Osteoblast (primary cell): ENCODE results near the gene SYT17. TPM values are rescaled to one million over a fixed set of nuclear protein-coding genes. Genes with fewer than 3 reads are reported as not detected.
"Not testable (repeated sequence)": the region's sequence is repeated elsewhere in the genome, so short reads cannot be mapped to it uniquely, and the experiment has no call there.

Experiments used
- DNase-seq: peaks from one replicate; pipeline ENCODE4 v3.0.0; 2011; ENCODE audit warnings: low spot score, mixed read lengths; ENCODE audit not compliant: insufficient read length; ENCODE audit errors: missing footprints
- H2AFZ ChIP-seq: 2 replicates; pipeline ENCODE4 v1.6.0; 2011; ENCODE audit warnings: mild to moderate bottlenecking, low read length
- H3K27ac ChIP-seq: 2 replicates; pipeline ENCODE4 v1.5.1; 2011; ENCODE audit warnings: mild to moderate bottlenecking, low read depth, low read length, moderate library complexity
- H3K27me3 ChIP-seq: 2 replicates; pipeline ENCODE4 v1.6.0; 2012; ENCODE audit warnings: mild to moderate bottlenecking, control low read depth, inconsistent platforms, low read length, moderate library complexity; ENCODE audit not compliant: insufficient read depth
- H3K36me3 ChIP-seq: 2 replicates; pipeline ENCODE4 v1.5.1; 2011; ENCODE audit warnings: mild to moderate bottlenecking, low read length, control low read depth, moderate library complexity; ENCODE audit not compliant: insufficient read depth
- H3K4me1 ChIP-seq: 2 replicates; pipeline ENCODE4 v1.5.1; 2011; ENCODE audit warnings: mild to moderate bottlenecking, low read length, control low read depth, moderate library complexity; ENCODE audit not compliant: insufficient read depth
- H3K4me2 ChIP-seq: 2 replicates; pipeline ENCODE4 v1.6.0; 2011; ENCODE audit warnings: mild to moderate bottlenecking, low read length; ENCODE audit not compliant: insufficient read depth
- H3K4me3 ChIP-seq: fragments of 200-600 bp; sonication (generic); 3 replicates; pipeline ENCODE4 v1.5.1; 2012; ENCODE audit warnings: mild to moderate bottlenecking, low read length, inconsistent platforms; ENCODE audit not compliant: insufficient read depth
- H3K79me2 ChIP-seq: 2 replicates; pipeline ENCODE4 v1.6.0; 2012; ENCODE audit warnings: mild to moderate bottlenecking, low read length, control low read depth, inconsistent platforms; ENCODE audit not compliant: insufficient read depth
- H3K9me3 ChIP-seq: 2 replicates; pipeline ENCODE4 v1.5.1; 2011; ENCODE audit warnings: low read depth, low read length, control low read depth
- H4K20me1 ChIP-seq: 2 replicates; pipeline ENCODE4 v1.6.0; 2012; ENCODE audit warnings: mild to moderate bottlenecking, low read length, control low read depth; ENCODE audit not compliant: insufficient read depth
- total RNA-seq: library from RNA; depleted of rRNA; stranded (reverse); fragments of >200 nt; gene quantifications from 2 replicates; pipeline ENCODE4 v1.2.3, GENCODE V29; 2012
- TF ChIP-seq, protein P1 (sequence below): IDR thresholded peaks from 2 replicates; pipeline ENCODE4 v1.5.1; 2011; ENCODE audit warnings: mild to moderate bottlenecking, low read depth, low read length, moderate library complexity; ENCODE audit errors: extremely low read depth

The SYT17 gene
- total RNA-seq, 1 donor = under 0.01 TPM

DNA sequence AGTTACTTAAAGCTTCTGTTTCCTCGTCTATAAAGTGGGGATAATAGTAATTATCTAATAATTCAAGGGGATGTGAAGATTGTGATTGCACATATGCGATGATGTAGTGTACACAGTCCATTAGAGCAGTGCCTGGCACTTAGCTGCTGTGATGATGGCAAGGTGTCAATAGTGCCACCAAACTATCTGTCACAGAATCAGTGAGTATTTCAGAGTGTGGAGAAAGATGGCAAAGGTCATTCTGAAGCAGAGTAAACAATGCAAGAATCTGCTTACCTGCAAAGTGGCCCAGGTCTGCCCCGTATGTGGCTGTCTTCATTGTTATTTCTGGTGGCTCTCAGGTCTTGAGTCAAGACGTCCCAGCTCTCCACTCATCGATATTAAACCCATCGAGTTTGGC is 15.1 kb downstream of the SYT17 start:
- no peaks in the 10 kb centered on the region for H3K79me2 ChIP-seq
- H3K4me1 ChIP-seq = peaks cover 9% of the 10 kb centered on the region
- no peak for DNase-seq
- H3K27ac ChIP-seq = no peak overlapping the region
- no peak overlapping the region for H3K4me3 ChIP-seq
- TF ChIP-seq, protein P1, sequence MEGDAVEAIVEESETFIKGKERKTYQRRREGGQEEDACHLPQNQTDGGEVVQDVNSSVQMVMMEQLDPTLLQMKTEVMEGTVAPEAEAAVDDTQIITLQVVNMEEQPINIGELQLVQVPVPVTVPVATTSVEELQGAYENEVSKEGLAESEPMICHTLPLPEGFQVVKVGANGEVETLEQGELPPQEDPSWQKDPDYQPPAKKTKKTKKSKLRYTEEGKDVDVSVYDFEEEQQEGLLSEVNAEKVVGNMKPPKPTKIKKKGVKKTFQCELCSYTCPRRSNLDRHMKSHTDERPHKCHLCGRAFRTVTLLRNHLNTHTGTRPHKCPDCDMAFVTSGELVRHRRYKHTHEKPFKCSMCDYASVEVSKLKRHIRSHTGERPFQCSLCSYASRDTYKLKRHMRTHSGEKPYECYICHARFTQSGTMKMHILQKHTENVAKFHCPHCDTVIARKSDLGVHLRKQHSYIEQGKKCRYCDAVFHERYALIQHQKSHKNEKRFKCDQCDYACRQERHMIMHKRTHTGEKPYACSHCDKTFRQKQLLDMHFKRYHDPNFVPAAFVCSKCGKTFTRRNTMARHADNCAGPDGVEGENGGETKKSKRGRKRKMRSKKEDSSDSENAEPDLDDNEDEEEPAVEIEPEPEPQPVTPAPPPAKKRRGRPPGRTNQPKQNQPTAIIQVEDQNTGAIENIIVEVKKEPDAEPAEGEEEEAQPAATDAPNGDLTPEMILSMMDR = no peak
- no peaks in the 10 kb centered on the region for H4K20me1 ChIP-seq
- H2AFZ ChIP-seq = no peak overlapping the region
- H3K9me3 ChIP-seq = no peaks in the 10 kb centered on the region
- no peaks in the 10 kb centered on the region for H3K27me3 ChIP-seq
- no peaks in the 10 kb centered on the region for H3K36me3 ChIP-seq
- no peak overlapping the region for H3K4me2 ChIP-seq

DNA sequence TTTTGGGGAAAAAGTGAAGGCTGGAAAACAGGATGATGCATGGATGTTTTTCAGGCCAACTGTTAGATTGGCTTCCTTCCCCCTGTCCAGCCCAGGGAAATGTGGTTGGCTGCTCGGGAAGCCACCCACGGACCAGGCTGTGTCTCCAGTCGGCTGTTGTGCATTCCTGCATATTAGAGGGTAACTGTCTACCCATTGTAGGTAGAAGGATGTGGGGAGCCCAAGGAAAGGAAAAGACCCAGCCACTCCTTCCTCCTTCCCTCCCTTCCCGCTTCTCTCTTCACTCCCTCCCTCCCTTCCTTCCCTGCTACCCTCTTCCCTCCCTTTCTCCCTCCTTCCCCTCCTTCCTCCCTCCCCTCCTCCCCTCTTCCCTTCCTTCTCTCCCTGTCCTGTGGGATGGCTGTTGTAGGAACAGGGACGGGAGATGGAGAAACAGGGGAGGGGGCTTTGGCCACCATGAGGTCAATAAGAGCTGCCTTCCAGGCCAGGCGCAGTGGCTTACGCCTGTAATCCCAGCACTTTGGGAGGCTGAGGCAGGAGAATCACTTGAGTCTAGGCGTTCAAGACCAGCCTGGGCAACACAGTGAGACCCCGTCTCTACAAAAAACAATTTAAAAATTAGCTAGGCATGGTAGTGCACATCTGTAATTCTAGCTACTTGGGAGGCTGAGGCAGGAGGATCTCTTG is 16.9 kb downstream of the SYT17 start:
- Histone ChIP-seq H3K4me2 (peak overlapping the region; percentile 1), H3K4me1 (peaks cover 9% of the 10 kb centered on the region), H3K4me3 (no peak overlapping the region), H2AFZ (peak overlapping the region; percentile 19), H3K36me3 (no peaks in the 10 kb centered on the region), H3K79me2 (no peaks in the 10 kb centered on the region), H3K27ac (no peak overlapping the region), H3K27me3 (no peaks in the 10 kb centered on the region), H4K20me1 (no peaks in the 10 kb centered on the region), H3K9me3 (no peaks in the 10 kb centered on the region)
- peak; percentile 89 for DNase-seq
- TF ChIP-seq, protein P1 = no peak

DNA sequence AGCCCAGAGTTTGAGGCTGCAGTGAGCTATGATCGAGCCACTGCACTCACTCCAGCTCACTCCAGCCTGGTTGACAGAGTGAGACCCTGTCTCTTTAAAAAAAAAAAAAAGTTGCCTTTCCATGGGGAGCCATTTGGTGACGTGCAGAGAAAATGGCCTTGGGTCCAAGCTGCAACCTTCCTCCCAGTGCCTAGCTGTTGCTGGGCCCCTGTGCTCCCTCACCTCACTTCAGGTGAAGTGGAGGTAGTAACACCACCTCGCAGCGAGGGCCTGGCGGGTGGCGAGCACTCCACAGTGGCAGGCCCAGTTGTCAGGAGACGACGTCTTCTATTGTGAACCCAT is 17.4 kb downstream of the SYT17 start:
- Histone ChIP-seq H3K79me2 (no peaks in the 10 kb centered on the region), H3K36me3 (no peaks in the 10 kb centered on the region), H3K27ac (no peak overlapping the region), H3K27me3 (no peaks in the 10 kb centered on the region), H3K9me3 (no peaks in the 10 kb centered on the region), H3K4me1 (peaks cover 13% of the 10 kb centered on the region), H3K4me3 (no peak overlapping the region), H3K4me2 (no peak overlapping the region), H2AFZ (no peak overlapping the region), H4K20me1 (no peaks in the 10 kb centered on the region)
- TF ChIP-seq, protein P1 = no peak
- DNase-seq = no peak

DNA sequence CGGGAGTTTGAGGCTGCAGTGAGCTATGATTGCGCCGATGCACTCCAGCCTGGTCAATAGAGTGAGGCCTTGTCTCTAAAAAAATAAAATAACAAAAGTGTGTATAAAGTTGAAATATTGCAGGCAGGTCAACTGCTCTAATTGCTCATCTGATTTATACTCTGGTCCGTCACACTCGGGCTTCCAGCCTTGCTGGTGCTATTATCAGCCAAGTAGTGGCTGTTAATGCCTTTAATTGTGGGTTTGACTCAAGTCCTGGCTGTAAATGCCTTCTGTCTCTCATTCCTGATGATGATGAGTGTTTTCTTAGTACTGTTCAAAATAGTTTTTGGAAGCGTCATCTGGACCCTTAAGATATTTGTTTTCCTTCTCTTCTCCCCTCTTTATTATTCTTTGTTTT is 18.4 kb downstream of the SYT17 start:
- no peak for DNase-seq
- Histone ChIP-seq H3K4me2 (no peak overlapping the region), H3K36me3 (no peaks in the 10 kb centered on the region), H3K27ac (no peak overlapping the region), H3K4me1 (peaks cover 13% of the 10 kb centered on the region), H4K20me1 (no peaks in the 10 kb centered on the region), H2AFZ (no peak overlapping the region), H3K79me2 (no peaks in the 10 kb centered on the region), H3K9me3 (no peaks in the 10 kb centered on the region), H3K4me3 (no peak overlapping the region), H3K27me3 (no peaks in the 10 kb centered on the region)
- TF ChIP-seq, protein P1 = no peak

DNA sequence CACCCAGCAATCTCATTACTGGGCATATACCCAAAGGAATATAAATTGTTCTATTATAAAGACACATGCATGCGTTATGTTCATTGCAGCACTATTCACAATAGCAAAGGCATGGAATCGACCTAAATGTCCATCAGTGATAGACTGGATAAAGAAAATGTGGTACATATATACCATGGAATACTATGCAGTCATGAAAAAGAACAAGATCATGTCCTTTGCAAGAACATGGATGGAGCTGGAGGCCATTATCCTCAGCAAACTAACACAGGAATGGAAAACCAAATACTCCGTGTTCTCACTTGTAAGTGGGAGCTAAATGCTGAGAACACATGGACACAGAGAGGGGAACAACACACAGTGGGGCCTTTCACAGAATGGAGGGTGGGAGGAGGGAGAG is 19.9 kb downstream of the SYT17 start:
- not testable (repeated sequence) for H3K27me3 ChIP-seq, H3K9me3 ChIP-seq, H3K4me3 ChIP-seq, H3K27ac ChIP-seq, H4K20me1 ChIP-seq, H3K4me2 ChIP-seq, DNase-seq, H3K79me2 ChIP-seq, H2AFZ ChIP-seq, H3K36me3 ChIP-seq
- H3K4me1 ChIP-seq = peaks cover 13% of the 10 kb centered on the region
